SU-DHL-6 (cell line): Measurements from ENCODE around the gene NAV2.

Experiments
- H2AFZ ChIP-seq: fragments of 200-600 bp; sonication (generic); 2 replicates; pipeline ENCODE4 v1.6.1; 2014; ENCODE audit warnings: low read depth, mild to moderate bottlenecking, moderate library complexity, mixed read lengths, antibody characterized with exemption, low read length; ENCODE audit not compliant: severe bottlenecking
- H3F3A ChIP-seq: fragments of 200-600 bp; shearing (Covaris generic); 2 replicates; pipeline ENCODE4 v1.6.0; 2016; ENCODE audit warnings: antibody characterized with exemption, mild to moderate bottlenecking; ENCODE audit not compliant: insufficient read depth
- H3K27ac ChIP-seq: fragments of 200-600 bp; sonication (generic); 2 replicates; pipeline ENCODE4 v1.5.1; 2016; ENCODE audit warnings: low read depth, mild to moderate bottlenecking, low read length, moderate library complexity, mixed read lengths
- H3K27me3 ChIP-seq: fragments of 200-600 bp; sonication (generic), shearing (Covaris generic); 2 replicates; pipeline ENCODE4 v1.6.0; 2014; ENCODE audit warnings: mild to moderate bottlenecking, low read length
- H3K36me3 ChIP-seq: fragments of 200-600 bp; sonication (generic); 2 replicates; pipeline ENCODE4 v1.6.1; 2014; ENCODE audit warnings: mild to moderate bottlenecking, low read length, mixed read lengths
- H3K4me2 ChIP-seq: fragments of 300-600, 200-600 bp; shearing (Covaris generic), sonication (generic); 2 replicates; pipeline ENCODE4 v1.6.0; 2014; ENCODE audit warnings: low read length, low read depth, mild to moderate bottlenecking; ENCODE audit not compliant: poor library complexity, severe bottlenecking
- H3K4me3 ChIP-seq: fragments of 200-600 bp; sonication (generic); 2 replicates; pipeline ENCODE4 v1.5.1; 2014; ENCODE audit warnings: antibody characterized with exemption, low read length, mild to moderate bottlenecking, mixed read lengths; ENCODE audit not compliant: insufficient read depth, poor library complexity, severe bottlenecking
- H3K79me2 ChIP-seq: fragments of 200-600 bp; sonication (generic); 2 replicates; pipeline ENCODE4 v1.6.1; 2014; ENCODE audit warnings: mild to moderate bottlenecking, low read length, moderate library complexity; ENCODE audit not compliant: insufficient read depth
- H3K9ac ChIP-seq: fragments of 200-600 bp; sonication (generic); 2 replicates; pipeline ENCODE4 v1.7.0; 2014; ENCODE audit warnings: mild to moderate bottlenecking, low read length
- H3K9me2 ChIP-seq: fragments of 200-600 bp; sonication (generic); replicated peaks from 2 replicates; pipeline ENCODE4 v1.6.1; 2014; ENCODE audit warnings: low read length; ENCODE audit not compliant: insufficient read depth
- H3K9me3 ChIP-seq: fragments of 200-600 bp; sonication (generic); 2 replicates; pipeline ENCODE4 v1.6.1; 2014; ENCODE audit warnings: low read length, mixed read lengths; ENCODE audit not compliant: insufficient read depth
- H4K20me1 ChIP-seq: fragments of 200-600 bp; sonication (generic); 2 replicates; pipeline ENCODE4 v1.6.1; 2014; ENCODE audit warnings: low read depth, mild to moderate bottlenecking, antibody characterized with exemption, low read length, moderate library complexity, mixed read lengths
- EZH2phosphoT487 ChIP-seq: fragments of 200-600 bp; sonication (generic), shearing (Covaris generic); conservative IDR thresholded peaks from 2 replicates; pipeline ENCODE4 v1.6.1; 2018; ENCODE audit warnings: mild to moderate bottlenecking, antibody characterized with exemption, low read length, moderate library complexity, mixed read lengths
- TF ChIP-seq, protein P1 (sequence below): fragments of 200-600 bp; sonication (generic); IDR thresholded peaks from one replicate; pipeline ENCODE4 v1.5.1; 2017; ENCODE audit warnings: antibody characterized with exemption, mild to moderate bottlenecking, low read length, moderate library complexity; ENCODE audit not compliant: insufficient read depth, poor library complexity, severe bottlenecking

Gene NAV2

DNA sequence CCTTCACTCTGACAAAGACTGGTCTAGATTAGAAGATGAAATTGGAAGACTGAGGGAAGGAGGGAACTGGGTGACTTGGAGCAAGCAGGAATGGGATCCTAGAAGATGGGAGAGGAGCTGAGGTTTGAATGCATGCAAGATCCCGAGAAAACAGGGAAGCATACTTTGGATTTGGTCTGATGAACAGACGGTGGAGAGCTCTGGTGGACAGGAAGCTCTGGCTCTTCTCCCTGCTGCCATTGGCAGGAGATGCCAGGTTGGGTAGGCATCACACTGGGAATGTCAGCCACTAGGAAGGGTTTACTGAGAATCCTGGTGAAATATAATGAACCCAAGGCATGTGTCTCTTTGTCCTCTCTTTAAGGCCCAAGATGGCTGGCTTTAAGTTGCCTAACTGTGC lies 16.5 kb downstream of the NAV2 start:
- no peak for TF ChIP-seq EZH2phosphoT487
- TF ChIP-seq, protein P1, sequence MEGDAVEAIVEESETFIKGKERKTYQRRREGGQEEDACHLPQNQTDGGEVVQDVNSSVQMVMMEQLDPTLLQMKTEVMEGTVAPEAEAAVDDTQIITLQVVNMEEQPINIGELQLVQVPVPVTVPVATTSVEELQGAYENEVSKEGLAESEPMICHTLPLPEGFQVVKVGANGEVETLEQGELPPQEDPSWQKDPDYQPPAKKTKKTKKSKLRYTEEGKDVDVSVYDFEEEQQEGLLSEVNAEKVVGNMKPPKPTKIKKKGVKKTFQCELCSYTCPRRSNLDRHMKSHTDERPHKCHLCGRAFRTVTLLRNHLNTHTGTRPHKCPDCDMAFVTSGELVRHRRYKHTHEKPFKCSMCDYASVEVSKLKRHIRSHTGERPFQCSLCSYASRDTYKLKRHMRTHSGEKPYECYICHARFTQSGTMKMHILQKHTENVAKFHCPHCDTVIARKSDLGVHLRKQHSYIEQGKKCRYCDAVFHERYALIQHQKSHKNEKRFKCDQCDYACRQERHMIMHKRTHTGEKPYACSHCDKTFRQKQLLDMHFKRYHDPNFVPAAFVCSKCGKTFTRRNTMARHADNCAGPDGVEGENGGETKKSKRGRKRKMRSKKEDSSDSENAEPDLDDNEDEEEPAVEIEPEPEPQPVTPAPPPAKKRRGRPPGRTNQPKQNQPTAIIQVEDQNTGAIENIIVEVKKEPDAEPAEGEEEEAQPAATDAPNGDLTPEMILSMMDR: no peak
- no peaks in the 10 kb centered on the region for H3F3A ChIP-seq
- no peaks in the 10 kb centered on the region for H3K9me3 ChIP-seq
- no peak overlapping the region for H3K4me2 ChIP-seq
- no peak overlapping the region for H3K4me3 ChIP-seq
- H3K27ac ChIP-seq: no peak overlapping the region
- no peaks in the 10 kb centered on the region for H3K79me2 ChIP-seq
- no peak overlapping the region for H3K9ac ChIP-seq
- no peaks in the 10 kb centered on the region for H3K9me2 ChIP-seq
- no peaks in the 10 kb centered on the region for H3K36me3 ChIP-seq
- no peaks in the 10 kb centered on the region for H3K27me3 ChIP-seq
- H2AFZ ChIP-seq: no peak overlapping the region
- H4K20me1 ChIP-seq: no peaks in the 10 kb centered on the region

DNA sequence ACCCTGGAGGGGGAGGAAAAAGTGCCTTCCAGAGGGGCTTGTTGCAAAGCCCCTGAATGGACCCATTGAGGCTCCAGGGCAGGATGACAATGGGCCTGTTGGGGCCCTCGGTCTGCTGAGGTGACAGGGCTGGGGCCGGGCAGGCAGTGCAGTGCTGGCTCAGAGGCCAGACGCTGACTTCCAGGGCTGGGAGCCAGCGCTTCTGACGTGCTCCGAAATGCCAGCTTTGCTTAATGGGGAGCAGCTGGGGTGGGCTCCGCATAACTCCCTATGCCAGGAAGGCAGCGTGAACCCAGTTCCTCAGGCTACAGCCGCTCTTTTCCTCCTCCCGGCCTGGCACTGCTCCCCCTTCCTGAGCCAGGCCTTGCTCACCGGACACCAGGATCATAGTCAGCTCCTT lies 17.7 kb downstream of the NAV2 start:
- no peak for TF ChIP-seq EZH2phosphoT487
- TF ChIP-seq, protein P1: no peak
- Histone ChIP-seq H3K36me3 (no peaks in the 10 kb centered on the region), H3K27me3 (no peaks in the 10 kb centered on the region), H3K4me2 (no peak overlapping the region), H3K4me3 (no peak overlapping the region), H3K9me2 (no peaks in the 10 kb centered on the region), H4K20me1 (no peaks in the 10 kb centered on the region), H3K9ac (no peak overlapping the region), H3K79me2 (no peaks in the 10 kb centered on the region), H3K9me3 (no peaks in the 10 kb centered on the region), H3F3A (no peaks in the 10 kb centered on the region), H2AFZ (no peak overlapping the region), H3K27ac (no peak overlapping the region)

DNA sequence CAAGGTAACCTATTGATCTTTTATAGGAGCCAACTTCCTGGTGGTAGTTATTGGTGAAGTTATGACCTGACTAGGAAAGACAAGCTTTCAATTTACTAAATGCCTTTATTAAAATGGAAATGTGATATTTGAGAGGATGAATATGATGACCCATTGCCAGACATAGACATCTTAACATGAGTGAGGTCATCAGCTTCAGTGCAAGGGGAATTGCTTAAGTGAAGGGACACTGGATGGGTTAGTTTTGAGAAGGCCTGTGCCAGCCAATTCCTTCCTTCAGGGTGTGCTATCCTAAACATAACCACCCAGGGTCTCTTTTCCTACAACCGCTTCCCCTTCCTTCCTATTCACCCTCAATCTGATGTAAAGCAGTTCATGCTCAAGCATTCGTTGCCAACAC lies 21.5 kb downstream of the NAV2 start:
- Histone ChIP-seq H3K79me2 (no peaks in the 10 kb centered on the region), H2AFZ (no peak overlapping the region), H3K27ac (no peak overlapping the region), H3K9ac (no peak overlapping the region), H4K20me1 (no peaks in the 10 kb centered on the region), H3K36me3 (no peaks in the 10 kb centered on the region), H3K9me3 (no peaks in the 10 kb centered on the region), H3K27me3 (no peaks in the 10 kb centered on the region), H3K4me2 (no peak overlapping the region), H3K9me2 (no peaks in the 10 kb centered on the region), H3K4me3 (no peak overlapping the region), H3F3A (no peaks in the 10 kb centered on the region)
- TF ChIP-seq EZH2phosphoT487: no peak
- TF ChIP-seq, protein P1: no peak
